GM18519 (cell line): ENCODE measurements around the gene KRTAP20-3.

Experiments
- ATAC-seq: cut with Tn5 transposase; IDR thresholded peaks from one replicate; pipeline ENCODE4 v1.9.1; 2021; ENCODE audit warnings: mild to moderate bottlenecking, moderate library complexity; ENCODE audit not compliant: unreplicated experiment, low FRiP score

KRTAP20-3 gene

DNA sequence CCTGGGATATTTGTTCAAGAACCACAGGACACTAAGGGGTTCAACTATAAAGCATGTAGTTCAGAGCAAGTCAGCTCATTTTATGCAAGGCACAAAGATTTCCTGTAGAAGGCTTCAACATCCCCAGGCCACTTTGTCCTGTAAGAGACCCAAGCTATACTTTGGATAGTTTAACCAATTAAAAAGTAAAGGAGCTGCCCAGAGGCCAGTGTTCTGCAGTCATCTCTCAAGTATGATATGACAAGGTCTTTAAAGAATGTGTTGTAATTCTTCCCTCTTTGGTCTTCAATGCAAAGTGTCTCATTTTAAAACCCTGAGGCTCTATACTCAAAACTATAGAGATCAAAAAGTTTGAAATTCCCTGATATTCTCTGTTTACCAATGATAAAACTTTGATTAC is 34.1 kb downstream of the KRTAP20-3 start:
- no peak for ATAC-seq

DNA sequence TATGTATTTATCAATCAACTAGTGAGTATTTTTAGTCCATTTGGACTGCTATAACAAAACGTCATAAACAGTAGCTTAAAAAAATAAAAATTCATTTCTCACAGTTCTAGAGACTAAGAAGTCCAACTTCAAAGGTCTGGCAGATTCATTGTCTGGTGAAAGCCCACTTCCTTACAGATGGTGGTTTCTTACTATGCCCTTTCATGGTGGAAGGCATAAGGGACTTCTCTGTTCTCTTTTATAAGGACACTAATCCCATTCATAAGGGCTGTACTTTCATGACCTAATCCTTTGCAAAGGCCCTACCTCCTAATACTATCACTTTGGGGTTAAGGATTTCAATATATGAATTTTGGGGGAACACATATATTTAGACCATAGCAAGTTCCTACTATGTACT is 37.9 kb downstream of the KRTAP20-3 start:
- ATAC-seq = no peak

DNA sequence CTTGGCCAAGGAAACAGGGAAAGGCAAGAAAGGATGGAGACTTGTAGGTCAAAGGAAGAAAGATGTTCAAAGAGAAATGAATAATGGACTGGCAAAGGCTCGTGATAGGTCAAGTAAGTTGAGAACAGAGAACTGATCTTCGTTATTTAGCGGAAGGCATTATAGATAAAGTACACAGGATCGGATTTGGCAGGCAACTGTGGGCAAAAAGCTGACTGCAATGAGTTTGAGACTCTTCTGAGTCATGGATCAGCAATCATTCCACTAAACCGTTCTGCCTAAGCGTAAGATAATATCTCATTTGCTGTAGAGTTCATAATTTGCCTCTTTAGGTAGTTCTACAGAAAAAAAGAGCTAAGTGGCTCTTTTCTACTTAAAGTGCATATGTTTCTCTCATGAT is 41.8 kb downstream of the KRTAP20-3 start:
- no peak for ATAC-seq

- ATAC-seq = no peak
Measured at GRCh38 chr21:30689822-30690221, 47.2 kb downstream of the KRTAP20-3 start.
